K562 (cell line): ENCODE results near the gene PNRC1. TPM values are rescaled to one million over a fixed set of nuclear protein-coding genes. Genes with fewer than 3 reads are reported as not detected.

ENCODE experiments used
- CHD1 ChIP-seq: fragments of 200-600 bp; sonication (generic); IDR thresholded peaks from one replicate; pipeline ENCODE4 v1.6.1; 2012; ENCODE audit warnings: mild to moderate bottlenecking, moderate library complexity, low read length, inconsistent platforms
- CREB1 ChIP-seq, 2 experiments: sonication (generic) in 1 of 2; formaldehyde crosslinking in 1 of 2; IDR thresholded peaks; 2 replicates each; pipeline versions ENCODE4 v1.6.1 to v1.8.0; 2012 to 2022; ENCODE audit warnings: inconsistent platforms in 1 of 2, mild to moderate bottlenecking in 1 of 2, missing genetic modification reagents in 1 of 2, moderate library complexity in 1 of 2
- JUN ChIP-seq, 2 experiments: sonication (generic) in 1 of 2; formaldehyde crosslinking in 1 of 2; IDR thresholded peaks; 2 replicates each; pipeline versions ENCODE4 v1.6.1 to v1.8.0; 2012 to 2022; ENCODE audit warnings: borderline replicate concordance in 2 of 2, mild to moderate bottlenecking in 2 of 2, improper control_type of control experiment in 1 of 2, low read depth in 1 of 2, low read length in 1 of 2, missing genetic modification reagents in 1 of 2
- PHF20 ChIP-seq: fragments of 450-650 bp; IDR thresholded peaks from 2 replicates; pipeline ENCODE4 v1.6.1; 2018; ENCODE audit not compliant: partially characterized antibody
- TOE1 ChIP-seq, 2 experiments: fragments of 450-650 bp in 1 of 2; sonication (generic) in 1 of 2; formaldehyde crosslinking in 1 of 2; IDR thresholded peaks; 2 replicates each; pipeline versions ENCODE4 v1.7.1 to v1.8.0; 2016 to 2022; ENCODE audit warnings: borderline replicate concordance in 2 of 2, mild to moderate bottlenecking in 2 of 2, antibody characterized with exemption in 1 of 2, inconsistent platforms in 1 of 2, low read depth in 1 of 2, missing genetic modification reagents in 1 of 2, moderate library complexity in 1 of 2
- ZBTB40 ChIP-seq, 2 experiments: fragments of 450-650 bp in 1 of 2; sonication (generic) in 1 of 2; formaldehyde crosslinking in 1 of 2; IDR thresholded peaks; 2 replicates each; pipeline versions ENCODE4 v1.7.1 to v1.9.0; 2016 to 2022; ENCODE audit warnings: inconsistent platforms in 1 of 2, mild to moderate bottlenecking in 1 of 2, missing genetic modification reagents in 1 of 2
- ZBTB7A ChIP-seq: IDR thresholded peaks from 2 replicates; pipeline ENCODE4 v1.6.1; 2011; ENCODE audit warnings: low read depth, mild to moderate bottlenecking, low read length, moderate library complexity, borderline replicate concordance; ENCODE audit not compliant: control insufficient read depth
- ZNF24 ChIP-seq: fragments of 450-650 bp; IDR thresholded peaks from 2 replicates; pipeline ENCODE4 v1.6.1; 2016
- polyA plus RNA-seq, 8 experiments: library from polyadenylated mRNA; depleted of rRNA in 4 of 8; stranded (reverse) in 5 of 8; unstranded in 3 of 8; fragments of >200 nt; fragmentation: Nextera tagmentation in 2 of 8; fragmentation: Illumina TruSeq in 1 of 8; extraction: Ambion mirVana in 2 of 8; extraction: Trizol in 1 of 8; gene quantifications; 2 replicates each; pipeline versions ENCODE4 v1.2.1 to v1.2.3, GENCODE V29; 2011 to 2014; ENCODE audit warnings: inconsistent platforms in 1 of 8, missing spikeins in 1 of 8
- total RNA-seq, 7 experiments: library from RNA; depleted of rRNA in 6 of 7; stranded (reverse); fragments of >200 nt in 6 of 7; fragmentation: Illumina TruSeq in 2 of 7; extraction: Trizol in 2 of 7; gene quantifications; 2 replicates each; pipeline versions ENCODE4 v1.2.1 to v1.2.3, GENCODE V29; 2011 to 2021; ENCODE audit warnings: low replicate concordance in 1 of 7
- TF ChIP-seq, protein P1 (sequence below): sonication (generic); formaldehyde crosslinking; IDR thresholded peaks from 2 replicates; pipeline ENCODE4 v1.8.0; 2023; ENCODE audit warnings: mild to moderate bottlenecking, missing genetic modification reagents
- TF ChIP-seq, protein P2 (sequence below): sonication (generic); formaldehyde crosslinking; IDR thresholded peaks from 2 replicates; pipeline ENCODE4 v1.9.0; 2022; ENCODE audit warnings: mild to moderate bottlenecking, missing genetic modification reagents

Gene PNRC1
- total and polyA plus RNA-seq, 9 of the 15 experiments (the other 6 are each of a cell fraction or from before 2014, with no cell fraction given) = 1.2 to 10.8 (median 6.5) TPM

GRCh38 chr6:89081423-89082322, 1.1 kb downstream of the PNRC1 start (continued):
- TF ChIP-seq, protein P1, sequence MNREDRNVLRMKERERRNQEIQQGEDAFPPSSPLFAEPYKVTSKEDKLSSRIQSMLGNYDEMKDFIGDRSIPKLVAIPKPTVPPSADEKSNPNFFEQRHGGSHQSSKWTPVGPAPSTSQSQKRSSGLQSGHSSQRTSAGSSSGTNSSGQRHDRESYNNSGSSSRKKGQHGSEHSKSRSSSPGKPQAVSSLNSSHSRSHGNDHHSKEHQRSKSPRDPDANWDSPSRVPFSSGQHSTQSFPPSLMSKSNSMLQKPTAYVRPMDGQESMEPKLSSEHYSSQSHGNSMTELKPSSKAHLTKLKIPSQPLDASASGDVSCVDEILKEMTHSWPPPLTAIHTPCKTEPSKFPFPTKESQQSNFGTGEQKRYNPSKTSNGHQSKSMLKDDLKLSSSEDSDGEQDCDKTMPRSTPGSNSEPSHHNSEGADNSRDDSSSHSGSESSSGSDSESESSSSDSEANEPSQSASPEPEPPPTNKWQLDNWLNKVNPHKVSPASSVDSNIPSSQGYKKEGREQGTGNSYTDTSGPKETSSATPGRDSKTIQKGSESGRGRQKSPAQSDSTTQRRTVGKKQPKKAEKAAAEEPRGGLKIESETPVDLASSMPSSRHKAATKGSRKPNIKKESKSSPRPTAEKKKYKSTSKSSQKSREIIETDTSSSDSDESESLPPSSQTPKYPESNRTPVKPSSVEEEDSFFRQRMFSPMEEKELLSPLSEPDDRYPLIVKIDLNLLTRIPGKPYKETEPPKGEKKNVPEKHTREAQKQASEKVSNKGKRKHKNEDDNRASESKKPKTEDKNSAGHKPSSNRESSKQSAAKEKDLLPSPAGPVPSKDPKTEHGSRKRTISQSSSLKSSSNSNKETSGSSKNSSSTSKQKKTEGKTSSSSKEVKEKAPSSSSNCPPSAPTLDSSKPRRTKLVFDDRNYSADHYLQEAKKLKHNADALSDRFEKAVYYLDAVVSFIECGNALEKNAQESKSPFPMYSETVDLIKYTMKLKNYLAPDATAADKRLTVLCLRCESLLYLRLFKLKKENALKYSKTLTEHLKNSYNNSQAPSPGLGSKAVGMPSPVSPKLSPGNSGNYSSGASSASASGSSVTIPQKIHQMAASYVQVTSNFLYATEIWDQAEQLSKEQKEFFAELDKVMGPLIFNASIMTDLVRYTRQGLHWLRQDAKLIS = 0 out of 2 replicates have a peak, but pooled peaks have one; percentile 15
- TF ChIP-seq PHF20 (peak; percentile 57), TOE1 (IDR thresholded peaks at IDR 0.05; ENCODE audit: borderline replicate concordance) (no peak; the same call in 1 of the 2 replicates), TOE1 (CRISPR knock-in tag; IDR thresholded peaks at IDR 0.05; ENCODE audit: borderline replicate concordance, low read depth) (0 out of 2 replicates have a peak, but pooled peaks have one; percentile 44), ZBTB7A (peak; percentile 62; the same call in 1 of the 2 replicates), CHD1 (peak; percentile 23), JUN (IDR thresholded peaks at IDR 0.05; ENCODE audit: borderline replicate concordance, low read depth, low read length) (peak; percentile 72; the same call in 1 of the 2 replicates), JUN (CRISPR knock-in tag; IDR thresholded peaks at IDR 0.05; ENCODE audit: borderline replicate concordance) (no peak; the same call in 1 of the 2 replicates), ZBTB40 (IDR thresholded peaks at IDR 0.05) (peak; percentile 65; the same call in 1 of the 2 replicates), ZBTB40 (CRISPR knock-in tag; IDR thresholded peaks at IDR 0.05) (no peak), CREB1 (IDR thresholded peaks at IDR 0.05) (peak; percentile 81), CREB1 (CRISPR knock-in tag; IDR thresholded peaks at IDR 0.05) (peak; percentile 87), ZNF24 (no peak)
- TF ChIP-seq, protein P2, sequence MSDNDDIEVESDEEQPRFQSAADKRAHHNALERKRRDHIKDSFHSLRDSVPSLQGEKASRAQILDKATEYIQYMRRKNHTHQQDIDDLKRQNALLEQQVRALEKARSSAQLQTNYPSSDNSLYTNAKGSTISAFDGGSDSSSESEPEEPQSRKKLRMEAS (CRISPR knock-in tag) = peak; percentile 57
